Activated CD4-positive, alpha-beta T cell treated with anti-CD3 and anti-CD28 coated beads for 36 hours (primary cell): ENCODE data around the gene SPDYE4. TPM values are rescaled to one million over a fixed set of nuclear protein-coding genes. Genes with fewer than 3 reads are reported as not detected.

Experiments
- ATAC-seq: fragments of 200-7000 bp; cut with Tn5 transposase; one replicate; pipeline ENCODE4 v1.10.0; 2021; ENCODE audit warnings: mild to moderate bottlenecking, moderate library complexity
- CTCF ChIA-PET: fragments of 350-600 bp; sonication (Branson Sonifier 250); formaldehyde crosslinking; loops from one replicate; lab custom pipeline; 2021; ENCODE audit warnings: antibody characterized with exemption; lab: Charles Lee
- POLR2A ChIA-PET: fragments of 350-600 bp; sonication (Branson Sonifier 250); formaldehyde crosslinking; loops from one replicate; lab custom pipeline; 2021; ENCODE audit warnings: antibody characterized with exemption, inconsistent platforms; lab: Charles Lee
- DNase-seq: peaks from one replicate; pipeline ENCODE4 v3.0.0-alpha.2; 2020
- H3K27ac Mint-ChIP-seq: one replicate; pipeline ENCODE4 v1.8.0; 2021; ENCODE audit warnings: mixed read lengths
- H3K27me3 Mint-ChIP-seq: one replicate; pipeline ENCODE4 v1.8.0; 2021; ENCODE audit warnings: mixed read lengths
- H3K36me3 Mint-ChIP-seq: one replicate; pipeline ENCODE4 v1.8.0; 2021; ENCODE audit warnings: low read depth, mixed read lengths
- H3K4me1 Mint-ChIP-seq: one replicate; pipeline ENCODE4 v1.8.0; 2021; ENCODE audit warnings: mixed read lengths
- H3K4me3 Mint-ChIP-seq: one replicate; pipeline ENCODE4 v1.8.0; 2021; ENCODE audit warnings: mild to moderate bottlenecking, moderate library complexity, mixed read lengths
- H3K9me3 Mint-ChIP-seq: one replicate; pipeline ENCODE4 v1.8.0; 2021; ENCODE audit warnings: low read depth, mixed read lengths
- intact Hi-C, 2 experiments: fragments of 100-400 bp; cut with DNase I in 1 of 2; cut with micrococcal nuclease in 1 of 2; formaldehyde crosslinking; loops; one replicate each; pipeline versions ENCODE4 v1.14.2 to v1.15.1; 2022 to 2024; cut with DNase I, micrococcal nuclease
- total RNA-seq, 2 experiments: library from RNA; stranded (reverse); gene quantifications; one replicate each; pipeline ENCODE4 v1.2.3, GENCODE V29; 2021

SPDYE4 gene
- total RNA-seq, 2 experiments from 2014 or later = not detected

GRCh38 chr17:8725881-8726876 lies 32.2 kb downstream of the SPDYE4 start:
- Mint-ChIP-seq H3K27me3 (peaks cover 7% of the 10 kb centered on the region), H3K4me1 (no peaks in the 10 kb centered on the region), H3K36me3 (no peaks in the 10 kb centered on the region), H3K4me3 (no peak overlapping the region), H3K9me3 (no peaks in the 10 kb centered on the region), H3K27ac (no peak overlapping the region)
- ATAC-seq (no peak), DNase-seq (no peak)
- intact Hi-C loops = no loop called here
- ChIA-PET POLR2A (no interaction called here), CTCF (interaction anchor here (0.5 kb wide), 1 partner anchor 136 kb away, joined by 3 read pairs; no protein-coding TSS in a partner anchor)

DNA sequence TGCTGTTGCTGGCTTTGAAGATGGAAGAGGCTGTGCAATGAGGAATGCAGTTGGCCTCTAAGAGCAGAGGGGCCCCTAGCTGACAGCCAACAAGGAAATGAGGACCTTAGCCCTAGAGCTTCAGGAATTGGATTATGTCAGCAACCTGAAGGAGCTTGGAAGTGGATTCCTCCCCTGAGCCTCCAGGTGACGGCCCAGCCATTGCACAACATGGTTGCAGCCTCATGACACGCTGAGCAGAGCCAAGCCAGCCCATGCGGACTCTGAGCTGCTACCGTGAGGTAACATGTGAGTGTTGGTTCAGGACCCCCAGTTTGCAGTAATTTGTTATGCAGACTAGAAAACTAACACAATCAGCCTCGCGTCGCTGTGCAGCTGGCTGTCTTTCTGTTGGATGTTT lies 33.9 kb downstream of the SPDYE4 start:
- Mint-ChIP-seq H3K27me3 (peaks cover 3% of the 10 kb centered on the region), H3K9me3 (no peaks in the 10 kb centered on the region), H3K27ac (no peak overlapping the region), H3K4me3 (no peak overlapping the region), H3K4me1 (no peaks in the 10 kb centered on the region), H3K36me3 (no peaks in the 10 kb centered on the region)
- CTCF ChIA-PET = interaction anchor here (0.6 to 1.2 kb wide), 2 partner anchors 211 to 250 kb away, joined by 3 to 4 read pairs; no protein-coding TSS in a partner anchor
- no peak for ATAC-seq
- no peak for DNase-seq
- intact Hi-C loops = no loop called here
- POLR2A ChIA-PET = no interaction called here

DNA sequence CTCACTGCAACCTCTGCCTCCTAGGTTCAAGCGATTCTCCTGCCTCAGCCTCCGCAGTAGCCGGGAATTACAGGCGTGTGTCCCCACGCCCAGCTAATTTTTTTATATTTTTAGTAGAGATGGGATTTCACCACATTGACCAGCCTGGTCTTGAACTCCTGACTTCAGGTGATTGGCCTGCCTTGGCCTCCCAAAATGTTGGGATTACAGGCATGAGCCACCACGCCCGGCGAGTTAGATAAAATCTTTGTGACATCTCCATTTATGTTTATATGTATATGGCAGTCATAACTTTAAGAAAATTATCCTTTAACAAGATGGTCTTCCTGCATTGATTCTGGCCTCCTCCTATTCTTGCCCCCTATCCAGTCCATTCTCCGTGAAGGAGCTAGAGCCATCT lies 37.8 kb downstream of the SPDYE4 start:
- DNase-seq (no peak), ATAC-seq (no peak)
- Mint-ChIP-seq H3K9me3 (no peaks in the 10 kb centered on the region), H3K27me3 (no peaks in the 10 kb centered on the region), H3K27ac (no peak overlapping the region), H3K4me3 (no peak overlapping the region), H3K4me1 (no peaks in the 10 kb centered on the region), H3K36me3 (no peaks in the 10 kb centered on the region)
- POLR2A ChIA-PET = no interaction called here
- CTCF ChIA-PET = interaction anchor here (0.7 kb wide), 1 partner anchor 326 kb away, joined by 3 read pairs; no protein-coding TSS in a partner anchor
- intact Hi-C loops = no loop called here

- POLR2A ChIA-PET = no interaction called here
- intact Hi-C loops = no loop called here
- Mint-ChIP-seq H3K4me3 (no peak overlapping the region), H3K36me3 (no peaks in the 10 kb centered on the region), H3K4me1 (no peaks in the 10 kb centered on the region), H3K9me3 (no peaks in the 10 kb centered on the region), H3K27me3 (no peaks in the 10 kb centered on the region), H3K27ac (no peak overlapping the region)
- CTCF ChIA-PET = no interaction called here
- ATAC-seq (no peak), DNase-seq (no peak)
These were observed 38.8 kb downstream of the SPDYE4 start for GRCh38 chr17:8719291-8720246.

DNA sequence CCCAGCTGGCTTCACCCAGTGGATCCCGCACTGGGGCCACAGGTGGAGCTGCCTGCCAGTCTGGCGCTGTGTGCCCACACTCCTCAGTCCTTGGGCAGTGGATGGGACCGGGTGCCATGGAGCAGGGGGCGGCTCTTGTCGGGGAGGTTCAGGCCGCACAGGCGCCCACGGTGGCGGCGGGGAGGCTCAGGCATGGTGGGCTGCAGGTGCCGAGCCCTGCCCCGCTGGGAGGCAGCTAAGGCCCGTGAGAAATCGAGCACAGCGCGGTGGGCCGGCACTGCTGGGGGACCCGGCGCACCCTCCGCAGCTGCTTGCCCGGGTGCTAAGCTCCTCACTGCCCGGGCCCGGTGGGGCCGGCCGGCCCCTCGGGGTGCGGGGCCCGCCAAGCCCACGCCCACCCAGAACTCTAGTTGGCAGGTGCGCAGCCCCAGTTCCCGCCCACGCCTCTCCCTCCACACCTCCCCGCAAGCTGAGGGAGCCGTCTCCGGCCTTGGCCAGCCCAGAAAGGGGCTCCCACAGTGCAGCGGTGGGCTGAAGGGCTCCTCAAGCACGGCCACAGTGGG lies 40.3 kb downstream of the SPDYE4 start:
- H3K27ac Mint-ChIP-seq = no peak overlapping the region
- DNase-seq = no peak
- POLR2A ChIA-PET = no interaction called here
- no peaks in the 10 kb centered on the region for H3K9me3 Mint-ChIP-seq
- intact Hi-C loops = no loop called here
- H3K4me3 Mint-ChIP-seq = no peak overlapping the region
- CTCF ChIA-PET = interaction anchor here (1.0 to 1.2 kb wide), 2 partner anchors 10 to 67 kb away, joined by 3 read pairs; no protein-coding TSS in a partner anchor
- ATAC-seq = no peak
- H3K27me3 Mint-ChIP-seq = no peaks in the 10 kb centered on the region
- H3K4me1 Mint-ChIP-seq = no peaks in the 10 kb centered on the region
- no peaks in the 10 kb centered on the region for H3K36me3 Mint-ChIP-seq

DNA sequence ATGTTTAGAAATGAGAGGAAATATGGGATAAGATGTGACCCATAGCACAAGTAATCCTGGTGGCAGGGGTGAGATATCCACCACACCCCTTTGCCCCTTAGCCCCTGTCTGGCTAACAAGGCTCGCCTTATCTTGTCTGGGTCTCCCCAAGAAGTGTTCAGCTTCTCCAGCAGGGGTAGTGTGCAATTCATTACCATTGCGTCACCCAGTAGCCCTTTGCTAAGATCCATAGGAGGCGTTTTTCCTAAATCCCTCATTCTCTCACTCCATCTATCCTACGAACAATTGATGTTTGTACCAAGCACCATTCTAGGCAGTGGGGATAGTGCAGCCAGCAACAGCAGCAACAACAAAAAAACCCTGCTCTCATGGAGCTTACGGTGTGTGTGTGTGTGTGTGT lies 44.5 kb downstream of the SPDYE4 start:
- ChIA-PET POLR2A (interaction anchor here (0.6 kb wide), 1 partner anchor 332 kb away, joined by 3 read pairs; no protein-coding TSS in a partner anchor), CTCF (no interaction called here)
- no peak overlapping the region for H3K27ac Mint-ChIP-seq
- DNase-seq (no peak), ATAC-seq (no peak)
- no peaks in the 10 kb centered on the region for H3K9me3 Mint-ChIP-seq
- H3K4me1 Mint-ChIP-seq = no peaks in the 10 kb centered on the region
- no peak overlapping the region for H3K4me3 Mint-ChIP-seq
- no peaks in the 10 kb centered on the region for H3K36me3 Mint-ChIP-seq
- peaks cover 6% of the 10 kb centered on the region for H3K27me3 Mint-ChIP-seq
- intact Hi-C loops = no loop called here

GRCh38 chr17:8713315-8713714 lies 45.0 kb downstream of the SPDYE4 start:
- no peak overlapping the region for H3K4me3 Mint-ChIP-seq
- intact Hi-C loops = no loop called here
- ChIA-PET CTCF (no interaction called here), POLR2A (no interaction called here)
- H3K4me1 Mint-ChIP-seq = no peaks in the 10 kb centered on the region
- no peak for DNase-seq
- H3K9me3 Mint-ChIP-seq = no peaks in the 10 kb centered on the region
- H3K27ac Mint-ChIP-seq = no peak overlapping the region
- peaks cover 6% of the 10 kb centered on the region for H3K27me3 Mint-ChIP-seq
- no peaks in the 10 kb centered on the region for H3K36me3 Mint-ChIP-seq
- ATAC-seq = no peak

- no peaks in the 10 kb centered on the region for H3K4me1 Mint-ChIP-seq
- DNase-seq (no peak), ATAC-seq (no peak)
- ChIA-PET CTCF (no interaction called here), POLR2A (no interaction called here)
- H3K36me3 Mint-ChIP-seq = no peaks in the 10 kb centered on the region
- no peak overlapping the region for H3K4me3 Mint-ChIP-seq
- no peaks in the 10 kb centered on the region for H3K9me3 Mint-ChIP-seq
- no peak overlapping the region for H3K27ac Mint-ChIP-seq
- peaks cover 11% of the 10 kb centered on the region for H3K27me3 Mint-ChIP-seq
- intact Hi-C loops = no loop called here
These were observed 45.6 kb downstream of the SPDYE4 start for GRCh38 chr17:8712698-8713097.

GRCh38 chr17:8711291-8711690 lies 47.1 kb downstream of the SPDYE4 start:
- H3K4me3 Mint-ChIP-seq = no peak overlapping the region
- ATAC-seq = no peak
- no peaks in the 10 kb centered on the region for H3K9me3 Mint-ChIP-seq
- CTCF ChIA-PET = no interaction called here
- POLR2A ChIA-PET = no interaction called here
- intact Hi-C loops = no loop called here
- H3K36me3 Mint-ChIP-seq = no peaks in the 10 kb centered on the region
- no peaks in the 10 kb centered on the region for H3K4me1 Mint-ChIP-seq
- DNase-seq = no peak
- peaks cover 15% of the 10 kb centered on the region for H3K27me3 Mint-ChIP-seq
- H3K27ac Mint-ChIP-seq = no peak overlapping the region

- no peak overlapping the region for H3K27ac Mint-ChIP-seq
- H3K36me3 Mint-ChIP-seq = no peaks in the 10 kb centered on the region
- intact Hi-C loops = no loop called here
- H3K4me1 Mint-ChIP-seq = no peaks in the 10 kb centered on the region
- no peaks in the 10 kb centered on the region for H3K9me3 Mint-ChIP-seq
- POLR2A ChIA-PET = no interaction called here
- no peak overlapping the region for H3K4me3 Mint-ChIP-seq
- DNase-seq (no peak), ATAC-seq (no peak)
- CTCF ChIA-PET = no interaction called here
- peaks cover 18% of the 10 kb centered on the region for H3K27me3 Mint-ChIP-seq
These were observed 47.5 kb downstream of the SPDYE4 start for GRCh38 chr17:8710813-8711212.

DNA sequence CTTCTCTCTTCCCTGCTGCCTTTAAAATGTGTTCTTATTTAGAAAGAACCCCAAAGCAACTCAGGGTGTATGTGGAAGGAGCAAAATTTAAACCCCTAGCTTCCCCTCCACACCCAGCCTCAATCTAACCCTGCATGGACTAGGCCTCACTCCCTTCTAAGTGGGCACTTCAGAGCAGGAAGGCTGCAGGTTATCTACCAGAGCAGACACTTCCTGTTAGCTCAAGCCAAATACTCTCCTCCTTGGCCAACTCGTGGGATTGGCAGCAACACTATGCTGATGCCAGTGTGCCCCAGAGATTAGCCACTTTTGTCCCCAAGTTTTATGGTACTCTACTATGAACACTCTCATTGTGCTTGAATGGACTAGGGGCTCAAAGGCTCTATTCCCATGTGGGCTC lies 49.3 kb downstream of the SPDYE4 start:
- Mint-ChIP-seq H3K9me3 (no peaks in the 10 kb centered on the region), H3K36me3 (no peaks in the 10 kb centered on the region), H3K27ac (no peak overlapping the region), H3K4me1 (no peaks in the 10 kb centered on the region), H3K27me3 (peaks cover 23% of the 10 kb centered on the region), H3K4me3 (no peak overlapping the region)
- no peak for DNase-seq
- ATAC-seq = no peak
- intact Hi-C loops = no loop called here
- POLR2A ChIA-PET = interaction anchor here (0.6 kb wide), 1 partner anchor 8 kb away, joined by 4 read pairs; no protein-coding TSS in a partner anchor
- CTCF ChIA-PET = no interaction called here
